ENCODE data around the gene C15orf39.
"Not testable (repeated sequence)": the region's sequence is repeated elsewhere in the genome, so short reads cannot be mapped to it uniquely, and the experiment has no call there.

The C15orf39 gene

GRCh38 chr15:75213212-75213767, 11.6 kb downstream of the C15orf39 start:
- no peak for DNase-seq

- DNase-seq, result no peak
These were observed 12.1 kb downstream of the C15orf39 start for GRCh38 chr15:75213768-75214221.

GRCh38 chr15:75214293-75215096, 12.8 kb downstream of the C15orf39 start:
- no peak for DNase-seq

- no peak for DNase-seq
These were observed 13.7 kb downstream of the C15orf39 start for GRCh38 chr15:75215107-75216004.

GRCh38 chr15:75217012-75217411, 15.3 kb downstream of the C15orf39 start:
- DNase-seq, result no peak

GRCh38 chr15:75217574-75217973, 15.9 kb downstream of the C15orf39 start:
- DNase-seq, result not testable (repeated sequence)

- DNase-seq, result not testable (repeated sequence)
These were observed 17.8 kb downstream of the C15orf39 start for GRCh38 chr15:75219507-75219929.

- DNase-seq, result no peak
These were observed 22.0 kb downstream of the C15orf39 start for GRCh38 chr15:75223688-75224087.

- no peak for DNase-seq
These were observed 22.6 kb downstream of the C15orf39 start for GRCh38 chr15:75224281-75224680.

GRCh38 chr15:75225102-75225836, 23.6 kb downstream of the C15orf39 start:
- not testable (repeated sequence) for DNase-seq

GRCh38 chr15:75225951-75226732, 24.5 kb downstream of the C15orf39 start:
- DNase-seq, result no peak

GRCh38 chr15:75227112-75227511, 25.4 kb downstream of the C15orf39 start:
- DNase-seq, result not testable (repeated sequence)

GRCh38 chr15:75227663-75228280, 26.1 kb downstream of the C15orf39 start:
- no peak for DNase-seq

GRCh38 chr15:75228787-75229186, 27.1 kb downstream of the C15orf39 start:
- DNase-seq, result no peak

- no peak for DNase-seq
These were observed 27.7 kb downstream of the C15orf39 start for GRCh38 chr15:75229191-75230015.

- DNase-seq, result no peak
These were observed 28.3 kb downstream of the C15orf39 start for GRCh38 chr15:75230016-75230343.

- DNase-seq, result no peak
These were observed 29.1 kb downstream of the C15orf39 start for GRCh38 chr15:75230551-75231371.

GRCh38 chr15:75231836-75232235, 30.2 kb downstream of the C15orf39 start:
- no peak for DNase-seq

GRCh38 chr15:75232252-75232813, 30.7 kb downstream of the C15orf39 start:
- DNase-seq, result no peak

Measured in activated CD8-positive, alpha-beta memory T cell treated with anti-CD3 and anti-CD28 coated beads, Interleukin-2, amount 50 U/mL, for 4 hours (primary cell).